HG02642 (cell line): ENCODE measurements around the gene PLGRKT.
"Not testable (repeated sequence)": the region's sequence is repeated elsewhere in the genome, so short reads cannot be mapped to it uniquely, and the experiment has no call there.

Experiments
- ATAC-seq: cut with Tn5 transposase; IDR thresholded peaks from one replicate; pipeline ENCODE4 v1.9.1; 2021; ENCODE audit warnings: mild to moderate bottlenecking; ENCODE audit not compliant: unreplicated experiment, poor library complexity

The PLGRKT gene

GRCh38 chr9:5437254-5438216 is at the start of gene PLGRKT:
TSS of gene PLGRKT (minus strand) at chr9:5437925. CDS start at chr9:5431977, 5,948 bp downstream.
- ATAC-seq: peak; percentile 85

GRCh38 chr9:5486988-5487387 is 49.3 kb upstream of the PLGRKT start:
- ATAC-seq: no peak

GRCh38 chr9:5485378-5486085 is 47.8 kb upstream of the PLGRKT start:
- no peak for ATAC-seq

GRCh38 chr9:5483306-5483705 is 45.6 kb upstream of the PLGRKT start:
- ATAC-seq: no peak

- no peak for ATAC-seq
These were observed 44.5 kb upstream of the PLGRKT start for GRCh38 chr9:5482194-5482593.

- no peak for ATAC-seq
These were observed 43.8 kb upstream of the PLGRKT start for GRCh38 chr9:5481322-5482040.

GRCh38 chr9:5480919-5481318 is 43.2 kb upstream of the PLGRKT start:
- ATAC-seq: no peak

- peak; percentile 48 for ATAC-seq
These were observed 42.4 kb upstream of the PLGRKT start for GRCh38 chr9:5479994-5480694.

- no peak for ATAC-seq
These were observed 40.5 kb upstream of the PLGRKT start for GRCh38 chr9:5478206-5478605.

GRCh38 chr9:5475611-5476010 is 37.9 kb upstream of the PLGRKT start:
- ATAC-seq: not testable (repeated sequence)

GRCh38 chr9:5470816-5471215 is 33.1 kb upstream of the PLGRKT start:
- no peak for ATAC-seq

- no peak for ATAC-seq
These were observed 32.4 kb upstream of the PLGRKT start for GRCh38 chr9:5470122-5470521.

GRCh38 chr9:5468850-5469249 is 31.1 kb upstream of the PLGRKT start:
- ATAC-seq: no peak

- ATAC-seq: no peak
These were observed 29.0 kb upstream of the PLGRKT start for GRCh38 chr9:5466766-5467165.

- no peak for ATAC-seq
These were observed 28.3 kb upstream of the PLGRKT start for GRCh38 chr9:5466005-5466404.

- not testable (repeated sequence) for ATAC-seq
These were observed 27.2 kb upstream of the PLGRKT start for GRCh38 chr9:5464831-5465330.

GRCh38 chr9:5460157-5460556 is 22.4 kb upstream of the PLGRKT start:
- ATAC-seq: no peak

- ATAC-seq: peak; percentile 63
These were observed 21.6 kb upstream of the PLGRKT start for GRCh38 chr9:5459289-5459829.

- ATAC-seq: no peak
These were observed 17.5 kb upstream of the PLGRKT start for GRCh38 chr9:5455181-5455580.

- no peak for ATAC-seq
These were observed 15.9 kb upstream of the PLGRKT start for GRCh38 chr9:5453673-5454072.
